Central memory CD4-positive, alpha-beta T cell (primary cell): ENCODE results near the gene SMARCD1.

Experiments
- DNase-seq: peaks from one replicate; pipeline ENCODE4 v3.0.0; 2022

SMARCD1 gene

DNA sequence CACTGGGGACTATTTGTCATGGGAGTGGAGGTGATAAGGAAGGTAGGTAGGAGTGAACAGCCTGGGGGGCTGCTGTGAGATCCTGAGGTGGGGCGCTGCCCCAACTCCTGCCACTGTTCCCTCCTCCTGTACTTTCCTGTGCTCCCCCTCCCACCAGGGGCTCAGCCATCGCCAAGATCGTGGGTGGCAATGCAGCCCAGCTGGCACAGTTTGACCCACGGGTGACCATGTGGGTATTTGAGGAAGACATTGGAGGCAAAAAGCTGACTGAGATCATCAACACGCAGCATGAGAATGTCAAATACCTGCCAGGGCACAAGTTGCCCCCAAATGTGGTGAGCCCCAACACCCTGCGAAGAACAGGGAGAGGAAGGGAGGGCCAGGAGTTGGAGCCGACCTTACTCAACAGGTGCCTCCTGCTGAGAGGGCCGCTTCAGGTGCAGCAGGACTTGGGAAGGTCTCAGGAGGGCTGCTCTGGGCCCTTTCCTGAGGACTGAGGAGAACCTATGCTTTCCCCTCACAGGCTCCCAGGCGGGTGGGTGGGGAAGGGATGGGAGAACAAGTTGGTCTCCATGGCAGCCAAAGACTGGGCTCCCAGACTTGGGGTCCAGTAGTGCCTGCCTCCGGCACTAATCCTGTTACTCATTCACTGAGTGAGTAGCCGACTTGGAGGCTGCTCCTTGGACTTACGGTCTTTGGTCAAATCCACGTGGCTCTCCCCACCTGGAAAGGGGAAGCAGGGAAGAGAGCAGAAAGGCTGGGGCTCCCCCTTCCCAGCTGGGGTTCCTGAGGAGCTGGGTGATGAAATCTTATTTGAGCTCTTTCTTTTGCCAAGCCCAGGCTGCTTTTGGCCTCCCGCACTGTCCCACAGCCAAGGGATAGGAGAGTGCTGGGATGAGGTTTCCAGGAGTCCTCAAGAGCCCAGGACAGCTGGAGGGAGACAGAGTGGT, 19.6 kb downstream of the SMARCD1 start:
- DNase-seq = no peak

DNA sequence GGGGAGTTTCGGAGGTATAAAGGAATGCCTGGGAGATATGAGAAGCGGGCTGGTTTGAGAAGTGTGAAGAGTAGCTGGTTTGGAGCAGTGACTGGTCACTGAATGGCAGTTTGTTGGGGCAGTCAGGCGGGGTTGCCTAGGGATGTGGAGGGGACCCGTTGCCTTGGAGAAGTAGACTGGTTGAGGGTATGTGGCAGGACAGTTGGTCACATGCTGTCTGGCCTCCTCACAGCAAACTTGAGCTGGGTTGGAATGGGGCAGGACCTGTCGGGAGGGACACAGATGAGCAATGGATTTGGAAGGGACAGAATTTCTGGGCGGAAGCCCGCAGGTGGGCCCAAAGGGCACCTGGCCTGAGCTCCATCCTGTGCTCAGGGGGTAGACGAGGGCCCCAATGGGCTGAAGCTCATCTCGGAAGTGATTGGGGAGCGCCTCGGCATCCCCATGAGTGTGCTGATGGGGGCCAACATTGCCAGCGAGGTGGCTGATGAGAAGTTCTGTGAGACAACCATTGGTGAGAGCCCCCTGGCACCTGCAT, 20.8 kb downstream of the SMARCD1 start:
- no peak for DNase-seq

DNA sequence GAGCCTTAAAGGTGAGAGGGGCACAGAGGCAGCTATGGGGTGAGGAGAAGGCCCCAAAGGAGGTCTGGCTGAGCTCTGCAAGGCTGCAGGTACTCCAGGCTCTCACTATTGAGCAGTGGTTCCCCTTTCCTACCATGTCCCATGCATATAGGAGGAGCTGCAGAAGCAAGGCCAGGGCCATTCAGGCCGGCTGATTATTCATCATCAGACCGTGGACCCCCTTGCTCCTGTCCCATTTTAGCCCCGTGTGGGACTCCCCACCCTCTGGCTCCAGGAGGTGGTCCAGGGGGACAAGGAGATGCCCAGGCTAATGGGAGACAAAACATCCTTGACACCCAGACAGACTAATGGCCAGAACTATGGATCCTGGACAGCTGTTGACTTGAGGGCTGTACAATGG, 21.8 kb downstream of the SMARCD1 start:
- DNase-seq = no peak

DNA sequence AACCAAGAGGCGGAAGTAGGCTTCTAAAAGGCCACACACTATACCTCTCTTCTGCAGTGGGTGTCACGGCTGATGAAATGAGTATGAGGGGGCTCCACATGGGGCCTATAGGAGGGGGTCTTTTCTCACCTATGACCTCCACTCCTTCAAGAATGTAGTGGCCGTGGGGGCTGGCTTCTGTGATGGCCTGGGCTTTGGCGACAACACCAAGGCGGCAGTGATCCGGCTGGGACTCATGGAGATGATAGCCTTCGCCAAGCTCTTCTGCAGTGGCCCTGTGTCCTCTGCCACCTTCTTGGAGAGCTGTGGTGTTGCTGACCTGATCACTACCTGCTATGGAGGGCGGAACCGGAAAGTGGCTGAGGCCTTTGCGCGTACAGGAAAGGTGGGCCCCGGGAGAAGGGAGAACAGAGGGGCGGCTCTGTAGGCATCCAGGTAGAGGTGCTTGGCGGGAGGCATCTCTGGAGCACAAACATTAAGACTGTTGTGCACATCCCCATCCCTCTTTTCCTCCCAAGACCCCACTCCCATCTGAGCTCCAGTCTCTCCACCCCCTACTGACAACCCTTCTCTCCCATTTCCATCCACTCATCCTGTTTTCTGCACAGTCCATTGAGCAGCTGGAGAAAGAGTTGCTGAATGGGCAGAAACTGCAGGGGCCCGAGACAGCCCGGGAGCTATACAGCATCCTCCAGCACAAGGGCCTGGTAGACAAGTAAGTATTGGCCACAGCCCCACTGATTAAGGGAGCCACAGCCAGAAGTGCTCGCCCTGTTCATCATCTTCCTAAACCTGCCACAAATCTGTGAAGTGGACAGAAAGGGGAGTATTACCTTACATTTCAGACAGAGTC, 22.5 kb downstream of the SMARCD1 start:
- no peak for DNase-seq

DNA sequence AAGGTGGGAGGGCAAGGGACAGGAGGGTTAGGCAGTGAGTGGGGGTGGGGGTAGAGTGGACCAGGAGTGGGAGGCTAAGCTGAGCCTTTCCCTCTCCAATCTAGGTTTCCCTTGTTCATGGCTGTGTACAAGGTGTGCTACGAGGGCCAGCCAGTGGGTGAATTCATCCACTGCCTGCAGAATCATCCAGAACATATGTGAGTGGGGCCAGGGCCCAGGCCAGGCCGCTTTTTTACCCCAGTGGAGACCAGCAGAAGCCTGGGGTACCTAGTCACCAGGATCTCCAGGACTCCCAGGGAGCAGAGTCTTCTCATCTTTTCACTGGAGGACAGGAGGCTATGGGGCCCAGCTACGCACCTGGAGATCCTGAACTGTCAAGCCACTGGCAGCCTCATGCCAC, 24.2 kb downstream of the SMARCD1 start:
- DNase-seq = no peak

DNA sequence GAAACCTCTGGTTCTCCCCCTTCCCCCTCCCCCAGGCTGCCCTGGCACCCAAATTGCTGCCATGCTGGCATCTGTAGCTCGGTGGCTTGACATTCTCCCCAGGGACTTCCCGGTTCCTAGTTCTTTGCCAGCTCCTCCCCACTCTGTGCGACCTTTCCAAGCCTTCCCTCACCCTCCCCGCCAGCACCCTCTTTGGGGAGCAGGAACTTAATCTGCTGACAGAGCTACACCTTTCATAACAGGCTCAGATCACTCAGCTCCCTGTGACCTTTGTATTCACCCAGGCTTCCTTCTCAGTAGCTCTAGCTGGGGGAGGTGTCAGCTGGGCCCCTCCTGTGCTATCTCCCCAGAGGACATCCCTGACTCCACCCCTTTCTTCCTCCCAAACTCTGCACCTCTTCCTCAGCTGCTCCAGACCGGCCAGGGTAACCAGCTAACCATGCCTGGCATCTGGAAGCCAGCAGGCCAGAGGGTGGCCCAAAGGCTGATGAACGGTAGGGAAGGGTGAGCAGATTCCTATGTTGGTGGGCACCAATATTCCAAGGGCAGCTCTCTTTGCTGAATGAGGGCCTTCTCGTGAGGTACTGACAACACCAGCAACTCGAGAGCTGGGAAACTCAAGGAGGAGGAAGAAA, 25.1 kb downstream of the SMARCD1 start:
- no peak for DNase-seq

DNA sequence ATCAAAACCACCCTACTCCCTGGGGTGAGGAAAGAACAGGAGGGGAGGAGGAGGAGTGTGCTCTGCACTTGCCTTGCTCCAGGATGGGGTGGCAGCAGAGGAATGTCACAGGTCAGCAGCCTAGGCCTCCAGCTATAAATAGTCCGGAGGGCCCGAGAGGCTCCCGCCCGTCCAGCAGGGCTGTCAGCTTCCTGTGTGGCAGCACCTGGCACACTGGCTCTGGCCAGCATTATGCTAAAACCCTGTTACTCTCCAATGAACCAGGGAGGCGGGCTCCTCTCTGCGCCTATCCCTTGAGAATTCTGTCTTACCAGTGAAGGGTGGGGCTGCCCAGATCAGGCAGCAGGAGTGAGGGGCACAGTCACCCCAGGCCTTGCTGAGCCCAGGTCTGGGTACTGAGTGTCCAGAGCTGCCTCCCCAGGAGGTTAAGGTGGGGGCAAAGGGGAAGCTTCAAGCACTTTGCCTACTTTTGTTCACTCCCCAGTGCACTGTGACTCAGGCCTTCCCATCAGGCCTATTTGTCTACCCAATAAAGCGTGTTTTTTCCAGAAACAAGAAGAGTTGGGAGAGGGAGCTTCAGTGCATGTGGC, 25.7 kb downstream of the SMARCD1 start:
- DNase-seq = no peak

DNA sequence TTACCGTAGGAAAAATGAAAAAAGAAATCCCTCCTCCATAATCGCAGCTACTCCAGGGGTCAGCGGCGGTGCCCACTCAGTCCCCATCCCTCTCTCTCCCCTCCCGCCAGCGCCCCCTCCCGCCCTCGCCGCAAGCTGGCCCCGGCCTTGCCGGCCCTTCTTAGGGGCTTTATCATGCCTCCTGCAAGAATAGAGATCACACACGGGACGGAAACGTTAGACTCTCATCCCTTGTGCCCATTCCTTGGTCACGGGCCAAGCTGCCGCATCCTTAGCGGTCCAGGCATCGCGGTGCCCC, 26.2 kb downstream of the SMARCD1 start:
- no peak for DNase-seq

DNA sequence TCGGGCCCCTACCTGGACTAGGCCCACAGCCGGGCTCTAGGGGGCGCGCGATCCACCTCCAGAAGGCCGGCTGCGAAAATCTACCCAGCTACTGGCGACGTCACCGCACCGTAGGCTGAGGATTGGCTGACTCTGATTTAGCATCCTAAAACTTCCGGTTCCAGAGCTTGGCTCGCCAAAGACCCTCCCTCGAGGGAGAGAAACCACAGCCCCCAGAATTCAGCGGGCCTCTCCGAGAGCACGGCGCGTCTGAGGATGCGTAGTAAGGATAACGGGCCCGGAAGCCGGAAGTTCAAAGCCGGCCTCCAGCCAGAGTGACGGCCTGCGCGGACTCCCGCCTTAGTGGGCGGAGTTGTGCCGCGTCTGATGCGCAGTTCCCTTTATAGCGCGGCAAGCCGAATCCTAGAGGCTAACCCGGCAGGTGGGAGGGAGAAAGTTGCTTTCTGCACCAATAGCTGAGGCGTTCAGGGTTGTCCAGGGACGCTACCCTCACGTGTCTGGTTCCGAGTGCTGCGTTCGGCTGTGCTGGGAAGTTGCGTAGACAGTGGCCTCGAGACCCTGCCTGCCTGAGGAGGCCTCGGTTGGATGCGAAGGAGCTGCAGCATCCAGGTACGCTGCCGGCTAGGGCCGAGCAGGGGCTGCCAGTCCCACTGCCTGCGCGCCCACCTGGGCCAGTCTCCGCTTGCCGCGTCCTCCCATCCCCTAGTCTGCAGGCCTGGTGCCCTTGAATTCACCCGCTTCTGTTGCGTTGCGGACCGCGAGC, 26.7 kb downstream of the SMARCD1 start, which contains the start of gene COX14:
Gene COX14, plus strand, starts transcription at position 544 of the 763 bp plus-strand sequence. CDS start 7,808 bp downstream, outside the sequence.
- peak; percentile 100 for DNase-seq

DNA sequence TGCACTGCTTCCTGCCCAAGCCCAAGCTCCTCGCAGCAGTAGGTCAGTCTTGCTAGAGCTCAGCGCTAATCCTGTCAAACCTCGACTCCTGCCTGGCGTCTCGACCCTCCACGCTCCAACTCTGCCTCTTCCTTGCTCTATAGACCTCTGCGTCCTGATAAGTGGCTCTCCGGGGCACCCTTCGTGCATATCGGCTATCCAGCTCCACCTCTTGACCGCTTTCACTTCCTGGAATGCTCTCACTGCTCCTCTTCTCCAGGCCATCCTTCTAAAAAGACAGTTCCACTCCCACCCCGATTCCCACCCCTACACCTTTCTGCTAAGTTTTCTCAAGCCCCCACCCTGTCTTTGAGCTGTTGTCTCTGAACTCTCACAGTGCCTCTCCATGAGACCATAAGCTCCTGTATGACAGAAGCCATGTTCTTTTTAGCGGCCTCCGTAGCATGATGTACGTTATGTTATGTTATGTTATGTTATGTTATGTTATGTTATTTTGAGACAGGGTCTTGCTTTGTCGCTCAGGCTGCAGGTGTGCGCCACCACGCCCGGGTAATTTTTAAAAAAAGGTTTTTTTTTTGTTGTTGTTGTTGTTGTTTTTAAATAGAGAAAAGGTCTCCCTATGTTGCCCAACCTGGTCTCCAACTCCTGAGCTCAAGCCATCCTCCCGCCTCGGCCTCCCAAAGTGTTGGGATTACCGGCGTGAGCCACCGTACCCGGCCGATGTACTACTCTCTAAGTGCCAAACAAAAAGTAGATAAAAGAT, 27.5 kb downstream of the SMARCD1 start:
- no peak for DNase-seq

DNA sequence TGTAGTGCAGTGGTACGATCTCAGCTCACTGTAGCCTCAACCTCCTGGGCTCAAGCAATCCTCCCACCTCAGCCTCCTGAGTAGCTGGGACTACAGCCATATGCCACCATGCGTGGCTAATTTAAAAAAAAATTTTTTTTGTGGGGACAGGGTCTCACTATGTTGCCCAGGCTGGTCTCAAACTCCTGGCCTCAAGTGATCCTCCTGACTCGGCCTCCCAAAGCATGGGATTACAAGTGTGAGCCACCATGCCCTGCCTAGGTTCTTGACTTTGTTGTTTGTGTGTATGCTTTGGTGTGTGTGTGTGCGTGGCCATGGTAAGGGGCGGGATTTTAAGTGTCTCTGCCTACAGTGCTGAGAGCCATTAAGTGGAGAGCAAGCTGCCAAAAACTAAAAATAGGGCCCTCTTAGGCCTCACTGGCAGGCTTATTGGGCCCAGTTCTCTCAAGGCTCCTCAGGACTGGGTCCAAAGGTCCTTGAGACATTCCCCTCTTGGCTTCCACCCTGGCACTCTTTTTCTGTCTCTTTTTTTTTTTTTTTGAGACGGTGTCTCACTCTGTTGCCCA, 32.0 kb downstream of the SMARCD1 start:
- DNase-seq = no peak

DNA sequence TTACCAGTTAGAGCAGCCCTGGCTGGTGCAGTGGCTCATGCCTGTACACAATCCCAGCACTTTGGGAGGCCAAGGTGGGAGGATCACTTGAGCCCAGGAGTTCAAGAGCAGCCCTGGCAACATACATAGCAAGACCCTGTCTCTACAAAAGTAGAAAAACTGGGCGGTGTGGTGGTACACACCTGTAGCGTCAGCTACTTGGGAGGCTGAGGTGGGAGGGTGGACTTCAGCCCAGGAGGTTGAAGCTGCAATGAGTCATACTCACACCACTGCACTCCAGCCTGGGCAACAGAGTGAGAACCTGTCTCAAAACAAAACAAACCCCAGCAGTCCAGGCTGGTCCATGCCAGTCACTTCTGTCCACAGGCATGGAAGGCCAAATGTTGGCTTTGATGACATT, 34.2 kb downstream of the SMARCD1 start:
- no peak for DNase-seq

DNA sequence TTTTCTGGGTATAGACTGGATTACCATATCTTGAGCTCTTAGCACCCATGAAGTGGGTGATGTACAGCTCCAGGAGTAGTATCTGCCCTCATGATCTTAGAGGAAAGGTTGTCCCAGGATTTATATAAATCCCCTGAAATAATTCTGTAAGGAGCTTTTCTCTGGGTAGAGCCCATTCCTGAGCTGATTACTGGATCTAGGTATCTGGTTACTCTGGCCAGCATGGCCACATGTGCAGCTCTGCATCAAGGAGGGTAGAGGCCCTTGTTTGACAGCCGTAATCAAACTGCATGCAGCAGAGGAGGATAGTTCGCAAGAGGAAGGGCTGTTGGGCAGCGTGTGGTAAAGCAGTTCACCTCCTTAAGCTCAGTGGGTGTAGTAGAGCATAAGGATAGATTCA, 35.4 kb downstream of the SMARCD1 start:
- no peak for DNase-seq

DNA sequence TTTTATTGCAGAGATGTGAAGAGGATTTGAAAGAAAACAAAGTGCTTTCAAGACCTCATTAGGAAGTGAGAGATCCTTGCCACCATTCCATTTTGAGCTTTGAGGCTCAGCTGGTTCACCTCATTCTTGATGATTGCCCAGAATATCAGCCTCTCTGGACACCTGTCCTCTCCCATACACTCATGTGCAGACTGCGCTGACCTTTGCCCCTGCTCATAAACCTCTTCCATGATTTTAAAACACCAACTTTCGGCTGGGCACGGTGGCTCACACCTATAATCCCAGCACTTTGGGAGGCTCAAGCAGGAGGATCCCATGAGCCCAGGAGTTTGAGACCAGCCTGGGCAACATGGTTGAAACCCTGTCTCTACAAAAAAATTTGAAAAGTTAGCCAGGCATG, 35.8 kb downstream of the SMARCD1 start:
- no peak for DNase-seq

DNA sequence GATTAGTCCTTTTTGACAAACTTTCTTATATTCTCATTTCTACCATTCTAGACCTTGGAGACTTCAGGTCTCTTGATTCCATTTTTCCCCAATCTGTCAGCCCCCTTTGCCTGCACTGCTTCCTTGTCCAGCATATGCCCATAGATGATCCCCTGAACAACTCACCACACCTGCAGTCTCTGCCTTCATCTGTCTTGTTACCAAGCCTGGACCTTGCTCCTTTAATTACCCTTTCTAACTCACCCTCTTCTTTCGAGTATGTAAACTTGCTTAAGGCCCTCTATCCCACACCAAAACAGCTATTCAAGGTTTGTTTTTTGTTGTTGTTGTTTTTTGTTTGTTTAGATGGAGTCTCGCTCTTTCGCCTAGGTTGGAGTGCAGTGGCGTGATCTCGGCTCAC, 36.5 kb downstream of the SMARCD1 start:
- DNase-seq = no peak

DNA sequence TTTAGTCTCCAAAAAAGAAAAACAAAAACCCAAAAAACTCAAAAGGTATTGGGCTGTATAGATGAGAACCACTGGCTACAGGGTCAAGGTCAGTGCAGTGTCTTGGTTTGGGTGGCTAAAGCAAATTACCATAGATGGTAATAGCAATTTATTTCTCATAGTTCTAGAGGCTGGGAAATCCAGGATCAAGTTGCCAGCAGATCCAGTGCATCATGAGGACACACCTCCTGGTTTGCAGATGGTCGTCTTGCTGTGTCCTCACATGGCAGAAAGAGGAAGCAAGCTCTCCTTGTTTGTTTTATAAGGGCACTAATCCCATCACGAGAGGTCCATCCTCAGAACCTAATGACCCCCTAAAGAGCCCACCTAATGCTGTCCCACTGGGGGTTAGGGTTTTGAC, 38.1 kb downstream of the SMARCD1 start:
- DNase-seq = no peak

DNA sequence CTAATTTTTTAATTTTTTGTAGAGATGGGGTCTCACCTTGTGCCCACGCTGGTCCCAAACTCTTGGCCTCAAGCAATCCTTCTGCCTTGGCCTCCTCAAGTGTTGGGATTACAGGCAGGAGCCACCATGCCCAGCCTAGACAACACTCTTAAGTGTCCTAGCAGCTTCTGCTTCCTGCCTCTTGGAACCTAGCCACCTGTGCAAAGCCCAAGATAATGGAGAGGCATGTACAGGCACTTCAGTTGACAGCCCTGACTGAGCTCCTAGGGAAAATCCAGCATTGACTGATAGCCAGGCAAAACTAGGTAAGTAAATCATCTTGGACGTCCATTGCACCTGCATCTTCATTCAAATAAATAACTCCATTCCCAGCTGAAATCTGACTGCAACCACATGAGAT, 42.4 kb downstream of the SMARCD1 start:
- DNase-seq = no peak

DNA sequence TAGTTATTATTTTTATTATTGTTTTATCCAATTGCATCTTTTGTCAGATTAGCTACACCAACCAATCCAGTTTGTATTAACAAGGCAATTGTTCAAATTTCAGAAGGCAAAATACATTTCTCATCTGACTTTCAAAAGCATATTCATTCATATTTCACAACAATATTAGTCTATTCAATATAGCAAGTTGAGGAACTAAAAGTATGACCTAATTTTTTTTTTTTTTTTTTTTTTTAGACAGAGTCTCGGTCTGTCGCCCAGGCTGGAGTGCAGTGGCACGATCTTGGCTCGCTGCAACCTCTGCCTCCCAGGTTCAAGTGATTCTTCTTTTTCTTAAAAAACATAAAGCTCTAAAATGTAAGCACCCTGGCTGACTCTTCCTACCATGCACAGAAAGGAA, 44.1 kb downstream of the SMARCD1 start:
- no peak for DNase-seq

DNA sequence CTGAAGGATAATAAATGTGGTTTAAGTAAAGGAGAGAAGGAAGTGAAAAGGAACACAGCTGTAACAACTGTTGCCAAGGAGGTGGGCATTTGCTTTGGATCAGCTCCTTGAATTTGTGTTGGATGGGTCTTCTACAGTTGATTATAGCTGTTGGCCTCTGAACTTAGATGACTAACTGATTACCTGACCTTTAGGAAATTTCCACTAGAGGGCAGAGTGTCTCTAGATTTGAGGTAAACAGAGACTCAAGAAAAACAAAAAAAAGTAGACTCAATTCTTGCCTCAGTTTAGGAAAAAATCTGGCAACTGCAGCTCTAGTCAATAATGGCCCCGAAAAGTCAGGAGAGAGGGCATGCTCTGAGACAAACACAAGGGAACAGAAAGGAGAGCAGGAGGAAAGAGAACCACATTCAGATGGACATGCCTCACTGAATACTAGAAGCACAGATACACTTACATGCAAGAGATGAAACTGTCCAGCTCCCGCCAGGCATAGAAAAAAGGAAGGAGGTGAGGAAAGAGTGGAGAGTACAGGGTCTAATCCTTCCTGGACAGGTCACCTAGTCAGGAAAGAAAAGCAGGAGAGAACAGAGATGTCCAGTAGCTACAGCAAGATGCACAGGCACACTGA, 47.5 kb downstream of the SMARCD1 start:
- peak; percentile 40 for DNase-seq

DNA sequence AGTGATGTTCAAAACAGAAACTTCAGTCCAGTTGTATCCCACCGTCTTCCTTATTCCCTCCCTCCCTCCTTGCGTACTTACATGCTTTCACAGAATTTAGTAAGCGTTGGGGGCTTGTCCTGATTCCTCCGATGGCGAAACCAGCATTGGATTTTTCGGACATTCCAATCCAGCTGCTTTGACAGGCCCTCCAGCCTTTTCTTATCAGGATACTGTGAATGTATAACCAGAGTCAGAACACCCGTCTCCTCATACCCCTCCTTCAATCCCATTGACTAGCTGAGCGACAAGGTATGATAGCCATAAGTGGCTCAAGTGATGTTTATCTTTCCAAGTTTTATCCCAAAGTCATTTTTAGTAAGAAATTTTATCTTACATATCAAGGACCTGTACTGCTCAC, 57.9 kb downstream of the SMARCD1 start:
- DNase-seq = no peak
